Measurements from ENCODE around the gene TMED10. TPM values are rescaled to one million over a fixed set of nuclear protein-coding genes. Genes with fewer than 3 reads are reported as not detected.

The TMED10 gene
- total and polyA plus RNA-seq, 2 of the 13 experiments (the other 11 are each of a cell fraction or from before 2014, with no cell fraction given) = 311 to 377 TPM

GRCh38 chr14:75167325-75167724 is 9.1 kb downstream of the TMED10 start (continued):
- TF ChIP-seq ZNF687 (CRISPR knock-in tag; IDR thresholded peaks at IDR 0.05) (no peak), ZNF205 (CRISPR knock-in tag; IDR thresholded peaks at IDR 0.05) (no peak), ZNF317 (CRISPR knock-in tag; IDR thresholded peaks at IDR 0.05) (no peak), PATZ1 (CRISPR knock-in tag; IDR thresholded peaks at IDR 0.05) (no peak), BRCA1 (CRISPR knock-in tag; IDR thresholded peaks at IDR 0.05) (no peak), GLI4 (CRISPR knock-in tag; IDR thresholded peaks at IDR 0.05; ENCODE audit: borderline replicate concordance) (no peak), MIXL1 (CRISPR knock-in tag; IDR thresholded peaks at IDR 0.05) (no peak)
